ENCODE data around the gene BATF3. TPM values are rescaled to one million over a fixed set of nuclear protein-coding genes. Genes with fewer than 3 reads are reported as not detected.

The BATF3 gene
- total and polyA plus RNA-seq, 8 donors, result 0.20 to 3.1 (median 0.95) TPM; not detected in 1

GRCh38 chr1:212647004-212647403 is 52.6 kb downstream of the BATF3 start:
- TF ChIP-seq CTCF (IDR thresholded peaks at IDR 0.05), result no peak
- H3K27me3 ChIP-seq, result no peaks in the 10 kb centered on the region
- H3K9me3 ChIP-seq, result no peaks in the 10 kb centered on the region
- H3K4me1 ChIP-seq, result no peaks in the 10 kb centered on the region
- WGBS, 2 donors, result 79 to 84% methylated on average over 11 of the region's 11 CpGs
- ATAC-seq (no peak), FAIRE-seq (no peak), DNase-seq (no peak)
- H3K27ac ChIP-seq, result no peak overlapping the region
- intact Hi-C loops (cut with DNase I), result no loop called here
- H3K36me3 ChIP-seq, result no peaks in the 10 kb centered on the region
- no peak overlapping the region for H3K4me3 ChIP-seq

GRCh38 chr1:212646588-212646987 is 53.1 kb downstream of the BATF3 start:
- ATAC-seq (peak in 1 of 4 donors; percentile 29), FAIRE-seq (no peak), DNase-seq (no peak)
- no peak overlapping the region for H3K4me3 ChIP-seq
- H3K9me3 ChIP-seq, result no peaks in the 10 kb centered on the region
- WGBS, 2 donors, result 81 to 89% methylated on average over 19 of the region's 19 CpGs
- no peaks in the 10 kb centered on the region for H3K27me3 ChIP-seq
- no peak overlapping the region for H3K27ac ChIP-seq
- H3K4me1 ChIP-seq, result no peaks in the 10 kb centered on the region
- no peak for TF ChIP-seq CTCF (IDR thresholded peaks at IDR 0.05)
- intact Hi-C loops (cut with DNase I), result no loop called here
- H3K36me3 ChIP-seq, result no peaks in the 10 kb centered on the region

GRCh38 chr1:212645546-212646543 is 53.8 kb downstream of the BATF3 start:
- no peak for FAIRE-seq
- intact Hi-C loops (cut with DNase I), result no loop called here

GRCh38 chr1:212644866-212645545 is 54.6 kb downstream of the BATF3 start:
- no peak for FAIRE-seq
- no peaks in the 10 kb centered on the region for H3K4me1 ChIP-seq
- no peaks in the 10 kb centered on the region for H3K27me3 ChIP-seq
- H3K27ac ChIP-seq, result no peak overlapping the region
- no peaks in the 10 kb centered on the region for H3K9me3 ChIP-seq
- ATAC-seq, result no peak
- DNase-seq, result no peak
- H3K4me3 ChIP-seq, result no peak overlapping the region
- 79 to 81% methylated on average over 6 of the region's 6 CpGs for WGBS, 2 donors
- intact Hi-C loops (cut with DNase I), result no loop called here
- TF ChIP-seq CTCF (IDR thresholded peaks at IDR 0.05), result no peak
- no peaks in the 10 kb centered on the region for H3K36me3 ChIP-seq

More at GRCh38 chr1:212645546-212646543, 53.8 kb downstream of the BATF3 start:
- no peaks in the 10 kb centered on the region for H3K9me3 ChIP-seq
- DNase-seq, result no peak
- TF ChIP-seq CTCF (IDR thresholded peaks at IDR 0.05), result no peak
- no peak overlapping the region for H3K27ac ChIP-seq
- no peaks in the 10 kb centered on the region for H3K4me1 ChIP-seq
- ATAC-seq, result no peak
- no peak overlapping the region for H3K4me3 ChIP-seq
- H3K36me3 ChIP-seq, result no peaks in the 10 kb centered on the region
- WGBS, 2 donors, result 73% methylated on average over 13 of the region's 13 CpGs
- H3K27me3 ChIP-seq, result no peaks in the 10 kb centered on the region

Measured in pancreas (tissue), 10 donors.